EH (cell line): ENCODE results near the gene REEP6.

Experiments used
- DNase-seq: peaks from one replicate; pipeline ENCODE4 v3.0.0-alpha.2; 2015; ENCODE audit warnings: low read depth

Gene REEP6

GRCh38 chr19:1491114-1491848 is at the start of gene REEP6:
Gene REEP6 (plus strand): TSS chr19:1491181. CDS start chr19:1491270, 89 bp downstream.
- no peak for DNase-seq

- no peak for DNase-seq
Measured at GRCh38 chr19:1441677-1442438, 49.1 kb upstream of the REEP6 start.

- peak; percentile 63 for DNase-seq
Measured at GRCh38 chr19:1445185-1445931, 45.6 kb upstream of the REEP6 start.

- DNase-seq, result no peak
Measured at GRCh38 chr19:1445932-1446712, 44.9 kb upstream of the REEP6 start.

- DNase-seq, result no peak
Measured at GRCh38 chr19:1446713-1447481, 44.1 kb upstream of the REEP6 start.

- DNase-seq, result no peak
Measured at GRCh38 chr19:1447504-1447903, 43.5 kb upstream of the REEP6 start.

- no peak for DNase-seq
Measured at GRCh38 chr19:1447944-1448343, 43.0 kb upstream of the REEP6 start.

- DNase-seq, result peak; percentile 63
Measured at GRCh38 chr19:1449467-1450442, 41.2 kb upstream of the REEP6 start, which contains the start of gene APC2. Gene APC2 (plus strand): TSS chr19:1450121. CDS start chr19:1453002, 2,881 bp downstream.

GRCh38 chr19:1450735-1451731 is 39.9 kb upstream of the REEP6 start:
- no peak for DNase-seq

- no peak for DNase-seq
Measured at GRCh38 chr19:1451916-1452801, 38.8 kb upstream of the REEP6 start.

GRCh38 chr19:1452802-1453524 is 38.0 kb upstream of the REEP6 start:
- DNase-seq, result no peak

GRCh38 chr19:1453525-1454364 is 37.2 kb upstream of the REEP6 start:
- DNase-seq, result peak; percentile 39

GRCh38 chr19:1455002-1455335 is 36.0 kb upstream of the REEP6 start:
- DNase-seq, result no peak

- DNase-seq, result peak; percentile 72
Measured at GRCh38 chr19:1455336-1456120, 35.5 kb upstream of the REEP6 start.
